Subcutaneous abdominal adipose tissue (tissue), 5 donors: ENCODE measurements around the gene ZNF423.

Experiments used
- H3K27ac ChIP-seq: one replicate; pipeline ENCODE4 v1.7.0; 2013; ENCODE audit warnings: low read depth, mild to moderate bottlenecking, inconsistent platforms, low read length, moderate library complexity
- H3K27me3 ChIP-seq, 5 donors: one replicate each; pipeline ENCODE4 v1.7.0; 2013; ENCODE audit warnings: low read length in 5 of 5, inconsistent platforms in 1 of 5; ENCODE audit not compliant: control insufficient read depth in 5 of 5, insufficient read depth in 4 of 5
- H3K36me3 ChIP-seq, 5 donors: one replicate each; pipeline ENCODE4 v1.7.0; 2013; ENCODE audit warnings: low read length in 5 of 5; ENCODE audit not compliant: control insufficient read depth in 5 of 5, insufficient read depth in 5 of 5
- H3K4me1 ChIP-seq, 5 donors: one replicate each; pipeline ENCODE4 v1.7.0; 2013; ENCODE audit warnings: low read length in 5 of 5, mild to moderate bottlenecking in 3 of 5, moderate library complexity in 1 of 5; ENCODE audit not compliant: control insufficient read depth in 5 of 5, insufficient read depth in 5 of 5
- H3K4me3 ChIP-seq, 5 donors: one replicate each; pipeline ENCODE4 v1.7.0; 2013; ENCODE audit warnings: low read length in 5 of 5, low read depth in 1 of 5
- H3K9ac ChIP-seq, 5 donors: one replicate each; pipeline ENCODE4 v1.7.0; 2013; ENCODE audit warnings: low read length in 5 of 5, mild to moderate bottlenecking in 4 of 5, moderate library complexity in 3 of 5
- H3K9me3 ChIP-seq, 5 donors: one replicate each; pipeline ENCODE4 v1.7.0; 2013; ENCODE audit warnings: low read length in 5 of 5; ENCODE audit not compliant: control insufficient read depth in 5 of 5
- donor health status: healthy.
- donor health status: healthy.
- donor health status: healthy.
- donor health status: healthy.
- donor health status: healthy.

ZNF423 gene

GRCh38 chr16:49647673-49648072 is 208.2 kb downstream of the ZNF423 start:
- H3K27ac ChIP-seq, result no peak overlapping the region
- peaks cover 4 to 28% (median 16%) of the 10 kb centered on the region in 5 donors for H3K9me3 ChIP-seq
- H3K9ac ChIP-seq, result no peak overlapping the region
- no peaks in the 10 kb centered on the region for H3K27me3 ChIP-seq
- no peaks in the 10 kb centered on the region for H3K36me3 ChIP-seq
- peaks cover 0 to 18% (median 15%) of the 10 kb centered on the region in 5 donors for H3K4me1 ChIP-seq
- peak overlapping the region in 1 of 5 donors; percentile 34 for H3K4me3 ChIP-seq

GRCh38 chr16:49645263-49645662 is 210.6 kb downstream of the ZNF423 start:
- no peak overlapping the region for H3K27ac ChIP-seq
- H3K4me1 ChIP-seq, result peaks cover 0 to 17% (median 11%) of the 10 kb centered on the region in 5 donors
- H3K4me3 ChIP-seq, result no peak overlapping the region
- H3K9me3 ChIP-seq, result peaks cover 4 to 28% (median 16%) of the 10 kb centered on the region in 5 donors
- H3K27me3 ChIP-seq, result no peaks in the 10 kb centered on the region
- H3K36me3 ChIP-seq, result no peaks in the 10 kb centered on the region
- H3K9ac ChIP-seq, result no peak overlapping the region

DNA sequence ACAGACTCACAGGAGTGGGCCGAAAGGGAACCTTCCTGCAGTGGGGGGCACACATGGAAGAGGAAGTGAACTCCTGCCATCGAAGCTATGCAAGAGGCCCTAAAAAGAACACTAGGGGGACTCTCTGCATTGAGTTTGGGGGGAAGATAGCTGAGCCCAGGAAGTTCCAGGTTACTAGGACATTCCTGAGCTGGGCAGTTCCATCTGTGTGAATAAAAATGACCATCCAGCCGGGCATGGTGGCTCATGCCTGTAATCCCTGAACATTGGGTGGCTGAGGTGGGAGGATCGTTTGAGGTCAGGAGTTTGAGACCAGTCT is 211.8 kb downstream of the ZNF423 start:
- H3K27ac ChIP-seq, result no peak overlapping the region
- H3K4me1 ChIP-seq, result peaks cover 3 to 28% (median 20%) of the 10 kb centered on the region in 5 donors
- H3K9me3 ChIP-seq, result peaks cover 2 to 26% (median 16%) of the 10 kb centered on the region in 5 donors
- no peaks in the 10 kb centered on the region for H3K36me3 ChIP-seq
- no peak overlapping the region for H3K9ac ChIP-seq
- no peaks in the 10 kb centered on the region for H3K27me3 ChIP-seq
- no peak overlapping the region for H3K4me3 ChIP-seq

DNA sequence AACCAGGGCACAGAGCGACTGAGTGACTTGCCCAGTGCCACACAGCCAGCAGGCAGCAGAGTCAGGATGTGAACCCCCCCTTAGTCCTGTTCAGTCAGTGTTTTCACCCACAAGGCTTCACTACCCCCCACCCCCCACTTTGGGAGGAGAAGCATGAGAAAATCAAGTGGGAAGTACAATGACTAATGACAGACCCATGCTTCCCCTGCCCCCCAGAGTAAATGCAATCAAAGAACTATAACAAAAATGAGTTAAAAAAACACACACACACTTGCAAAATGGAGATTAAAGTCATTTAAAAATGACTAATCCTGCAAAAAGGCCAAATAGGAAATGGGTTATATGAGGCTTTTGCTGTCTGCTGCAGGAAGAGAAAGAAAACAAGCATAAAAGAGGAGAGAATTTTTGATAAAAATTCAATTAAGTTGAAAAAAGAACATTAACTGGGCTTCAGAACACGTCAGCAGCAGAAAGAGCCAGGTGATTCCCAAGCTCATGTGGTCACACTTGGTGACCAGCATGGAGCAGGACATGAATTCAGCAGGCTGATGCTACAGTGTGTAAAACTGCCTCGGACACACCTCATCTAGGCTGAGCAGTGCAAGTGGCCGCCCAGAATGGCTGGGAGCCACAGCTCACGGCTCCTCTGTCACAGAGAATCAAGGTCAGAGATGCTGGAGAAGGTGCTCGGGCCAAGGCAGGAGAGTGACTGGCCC is 212.3 kb downstream of the ZNF423 start:
- H3K9me3 ChIP-seq, result peaks cover 0 to 20% (median 11%) of the 10 kb centered on the region in 5 donors
- no peak overlapping the region for H3K27ac ChIP-seq
- no peak overlapping the region for H3K9ac ChIP-seq
- H3K4me3 ChIP-seq, result no peak overlapping the region
- H3K27me3 ChIP-seq, result no peaks in the 10 kb centered on the region
- H3K4me1 ChIP-seq, result peaks cover 3 to 33% (median 22%) of the 10 kb centered on the region in 5 donors
- H3K36me3 ChIP-seq, result peaks cover 0 to 1% (median 0%) of the 10 kb centered on the region in 5 donors

- Histone ChIP-seq H3K27me3 (no peaks in the 10 kb centered on the region), H3K9me3 (peaks cover 0 to 4% (median 0%) of the 10 kb centered on the region in 5 donors), H3K4me3 (no peak overlapping the region), H3K27ac (no peak overlapping the region), H3K9ac (no peak overlapping the region), H3K36me3 (peaks cover 0 to 24% (median 22%) of the 10 kb centered on the region in 5 donors), H3K4me1 (peaks cover 3 to 36% (median 22%) of the 10 kb centered on the region in 5 donors)
Measured at GRCh38 chr16:49641250-49641649, 214.7 kb downstream of the ZNF423 start.

DNA sequence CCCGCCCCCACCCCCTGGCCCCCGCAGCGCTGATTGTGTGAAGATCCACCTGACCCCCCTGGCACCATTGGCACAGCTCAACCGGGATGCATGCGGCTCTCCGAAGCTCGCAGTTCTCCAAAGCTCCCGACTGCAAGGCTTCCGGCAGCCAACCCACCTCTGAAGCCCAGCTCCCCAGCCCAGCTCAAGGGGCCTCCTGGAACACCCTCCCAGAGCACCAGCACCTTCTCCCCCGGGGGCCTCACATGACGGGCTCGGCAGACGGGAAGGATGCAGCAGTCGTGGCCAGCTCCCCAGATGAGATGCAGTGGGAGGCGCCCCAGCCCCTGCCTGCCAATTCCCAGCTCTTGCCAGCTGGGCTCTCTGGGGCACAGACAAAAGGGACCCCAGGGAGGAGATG is 215.3 kb downstream of the ZNF423 start:
- peaks cover 0 to 31% (median 29%) of the 10 kb centered on the region in 5 donors for H3K36me3 ChIP-seq
- no peak overlapping the region for H3K9ac ChIP-seq
- no peak overlapping the region for H3K27ac ChIP-seq
- H3K27me3 ChIP-seq, result no peaks in the 10 kb centered on the region
- H3K4me3 ChIP-seq, result no peak overlapping the region
- H3K9me3 ChIP-seq, result no peaks in the 10 kb centered on the region
- H3K4me1 ChIP-seq, result peaks cover 3 to 36% (median 22%) of the 10 kb centered on the region in 5 donors

- H3K9ac ChIP-seq, result no peak overlapping the region
- H3K9me3 ChIP-seq, result no peaks in the 10 kb centered on the region
- no peaks in the 10 kb centered on the region for H3K27me3 ChIP-seq
- peaks cover 0 to 38% (median 36%) of the 10 kb centered on the region in 5 donors for H3K36me3 ChIP-seq
- H3K27ac ChIP-seq, result no peak overlapping the region
- no peak overlapping the region for H3K4me3 ChIP-seq
- peaks cover 3 to 36% (median 22%) of the 10 kb centered on the region in 5 donors for H3K4me1 ChIP-seq
Measured at GRCh38 chr16:49639739-49640431, 216.0 kb downstream of the ZNF423 start.

DNA sequence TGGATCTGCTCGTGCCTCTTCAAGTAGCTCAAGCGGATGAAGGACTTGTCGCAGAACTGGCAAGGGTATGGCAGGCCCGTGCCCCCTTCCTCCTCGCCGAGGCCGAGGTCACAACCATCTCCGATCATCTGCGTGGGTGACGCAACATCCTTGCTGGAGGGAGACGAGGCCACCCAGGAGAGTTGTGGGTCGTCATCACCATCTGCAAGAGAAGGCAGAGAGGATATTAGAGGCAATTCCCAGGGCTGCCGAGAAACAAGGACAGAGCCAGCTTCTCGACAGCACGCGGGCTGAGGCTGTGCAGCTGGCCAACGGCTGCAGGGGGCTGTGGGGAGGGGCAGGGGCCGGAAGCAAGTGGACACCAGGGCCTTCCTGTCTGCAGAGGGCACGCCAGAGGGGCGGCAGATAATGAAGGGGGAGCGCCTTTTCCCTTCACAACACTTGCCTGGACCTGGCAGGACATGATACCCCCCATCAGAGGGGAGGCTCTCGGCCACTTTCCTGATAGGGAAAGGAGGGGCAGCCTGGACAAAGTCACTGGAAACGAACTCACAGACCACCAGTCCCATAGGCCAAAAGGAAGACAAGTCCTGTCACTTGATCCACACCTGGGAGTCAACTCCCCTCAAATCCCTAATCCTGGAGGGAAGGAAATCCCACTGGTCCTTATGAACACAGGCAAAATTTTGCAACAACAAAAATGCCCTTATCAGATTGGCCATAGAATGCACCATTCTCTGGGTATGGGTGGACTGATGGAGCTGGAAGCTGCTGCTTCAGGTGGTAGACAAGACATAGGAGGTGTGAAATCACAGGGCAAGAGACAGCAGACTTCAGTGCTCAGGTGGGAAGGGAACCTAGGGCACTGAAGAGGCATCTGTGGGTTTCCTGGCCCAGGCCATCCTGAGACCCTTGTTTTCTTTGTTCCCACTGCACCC is 217.0 kb downstream of the ZNF423 start:
- Histone ChIP-seq H3K4me1 (peaks cover 3 to 34% (median 20%) of the 10 kb centered on the region in 5 donors), H3K9me3 (no peaks in the 10 kb centered on the region), H3K27ac (no peak overlapping the region), H3K36me3 (peaks cover 0 to 42% (median 37%) of the 10 kb centered on the region in 5 donors), H3K27me3 (no peaks in the 10 kb centered on the region), H3K4me3 (no peak overlapping the region), H3K9ac (no peak overlapping the region)

DNA sequence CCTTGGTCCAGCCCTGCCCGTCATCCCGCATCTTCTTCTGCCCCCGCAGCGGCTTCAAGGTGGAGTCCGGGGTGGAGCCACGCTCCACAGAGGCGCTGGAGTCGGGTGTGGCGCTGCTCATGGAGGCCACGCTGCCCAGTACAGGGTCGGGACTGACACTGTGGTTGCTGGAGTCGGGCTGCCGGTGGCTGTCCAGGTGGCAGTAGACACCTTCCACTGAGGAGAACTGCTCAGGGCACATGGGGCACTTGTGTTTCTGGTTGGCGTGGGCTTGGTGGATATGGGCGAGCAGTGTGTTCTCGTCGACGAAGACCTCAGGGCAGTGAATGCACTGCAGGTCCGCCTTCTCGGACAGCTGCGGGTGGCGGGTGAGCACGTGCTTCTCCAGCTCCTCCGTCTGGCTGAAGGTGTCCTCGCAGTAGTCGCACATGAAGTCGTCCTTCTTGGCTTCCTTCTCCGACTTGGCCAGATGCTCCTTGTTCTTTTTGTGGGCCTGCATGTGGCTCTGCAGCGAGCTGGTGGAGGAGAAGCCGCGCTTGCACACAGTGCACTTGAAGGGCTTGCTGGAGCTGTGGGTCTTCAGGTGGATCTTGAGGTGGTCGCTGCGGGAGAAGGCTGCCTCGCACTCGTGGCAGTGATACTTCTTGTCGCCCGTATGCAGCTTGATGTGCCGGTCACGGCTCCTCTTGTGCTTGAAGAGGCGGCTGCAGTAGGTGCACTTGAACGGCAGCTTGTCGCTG is 217.8 kb downstream of the ZNF423 start:
- Histone ChIP-seq H3K27ac (no peak overlapping the region), H3K36me3 (peaks cover 0 to 42% (median 39%) of the 10 kb centered on the region in 5 donors), H3K9me3 (no peaks in the 10 kb centered on the region), H3K4me1 (peaks cover 3 to 29% (median 12%) of the 10 kb centered on the region in 5 donors), H3K27me3 (no peaks in the 10 kb centered on the region), H3K9ac (no peak overlapping the region), H3K4me3 (no peak overlapping the region)
